Measurements from ENCODE around the gene BTG2.
A peak's percentile ranks its signal among the peaks of the same experiment; 100 is the strongest.
"Not testable (repeated sequence)": the region's sequence is repeated elsewhere in the genome, so short reads cannot be mapped to it uniquely, and the experiment has no call there.

BTG2 gene

GRCh38 chr1:203304919-203305808 lies at the start of gene BTG2:
Gene BTG2 (plus strand): TSS chr1:203305519. CDS start chr1:203305607, 88 bp downstream.
- DNase-seq (ENCODE audit: low read depth in 3 of 3) = peak; percentile 79 to 89 (median 80)

- DNase-seq (ENCODE audit: low read depth in 3 of 3) = not testable (repeated sequence)
Observed at GRCh38 chr1:203256636-203257035, 48.7 kb upstream of the BTG2 start.

- no peak for DNase-seq (ENCODE audit: low read depth in 3 of 3)
Observed at GRCh38 chr1:203263496-203263895, 41.8 kb upstream of the BTG2 start.

GRCh38 chr1:203264052-203264501 lies 41.2 kb upstream of the BTG2 start:
- DNase-seq (ENCODE audit: low read depth in 3 of 3) = no peak

GRCh38 chr1:203265541-203265940 lies 39.8 kb upstream of the BTG2 start:
- no peak for DNase-seq (ENCODE audit: low read depth in 3 of 3)

- not testable (repeated sequence) for DNase-seq (ENCODE audit: low read depth in 3 of 3)
Observed at GRCh38 chr1:203266140-203266539, 39.2 kb upstream of the BTG2 start.

- DNase-seq (ENCODE audit: low read depth in 3 of 3) = peak; percentile 55 to 77 (median 74)
Observed at GRCh38 chr1:203267347-203267846, 37.9 kb upstream of the BTG2 start.

- DNase-seq (ENCODE audit: low read depth in 3 of 3) = no peak
Observed at GRCh38 chr1:203267912-203268311, 37.4 kb upstream of the BTG2 start.

- DNase-seq (ENCODE audit: low read depth in 3 of 3) = no peak
Observed at GRCh38 chr1:203268901-203269653, 36.2 kb upstream of the BTG2 start.

GRCh38 chr1:203269654-203270020 lies 35.7 kb upstream of the BTG2 start:
- no peak for DNase-seq (ENCODE audit: low read depth in 3 of 3)

GRCh38 chr1:203270448-203270847 lies 34.9 kb upstream of the BTG2 start:
- no peak for DNase-seq (ENCODE audit: low read depth in 3 of 3)

- peak in 2 of 3 experiments; percentile 55 to 63 for DNase-seq (ENCODE audit: low read depth in 3 of 3)
Observed at GRCh38 chr1:203271018-203271743, 34.1 kb upstream of the BTG2 start.

GRCh38 chr1:203271962-203272632 lies 33.2 kb upstream of the BTG2 start:
- no peak for DNase-seq (ENCODE audit: low read depth in 3 of 3)

GRCh38 chr1:203272633-203273205 lies 32.6 kb upstream of the BTG2 start:
- no peak for DNase-seq (ENCODE audit: low read depth in 3 of 3)

- DNase-seq (ENCODE audit: low read depth in 3 of 3) = peak; percentile 85 to 92 (median 89)
Observed at GRCh38 chr1:203273206-203273868, 32.0 kb upstream of the BTG2 start.

GRCh38 chr1:203273869-203274602 lies 31.3 kb upstream of the BTG2 start:
- DNase-seq (ENCODE audit: low read depth in 3 of 3) = no peak

GRCh38 chr1:203274603-203275381 lies 30.5 kb upstream of the BTG2 start:
- DNase-seq (ENCODE audit: low read depth in 3 of 3) = no peak

- no peak for DNase-seq (ENCODE audit: low read depth in 3 of 3)
Observed at GRCh38 chr1:203275656-203276272, 29.6 kb upstream of the BTG2 start.
